GM18870 (cell line): ENCODE results near the gene UBE2L5.
"Not testable (repeated sequence)": the region's sequence is repeated elsewhere in the genome, so short reads cannot be mapped to it uniquely, and the experiment has no call there.

Source experiments
- ATAC-seq: cut with Tn5 transposase; IDR thresholded peaks from one replicate; pipeline ENCODE4 v1.9.1; 2021; ENCODE audit warnings: moderate library complexity; ENCODE audit not compliant: unreplicated experiment

Gene UBE2L5

DNA sequence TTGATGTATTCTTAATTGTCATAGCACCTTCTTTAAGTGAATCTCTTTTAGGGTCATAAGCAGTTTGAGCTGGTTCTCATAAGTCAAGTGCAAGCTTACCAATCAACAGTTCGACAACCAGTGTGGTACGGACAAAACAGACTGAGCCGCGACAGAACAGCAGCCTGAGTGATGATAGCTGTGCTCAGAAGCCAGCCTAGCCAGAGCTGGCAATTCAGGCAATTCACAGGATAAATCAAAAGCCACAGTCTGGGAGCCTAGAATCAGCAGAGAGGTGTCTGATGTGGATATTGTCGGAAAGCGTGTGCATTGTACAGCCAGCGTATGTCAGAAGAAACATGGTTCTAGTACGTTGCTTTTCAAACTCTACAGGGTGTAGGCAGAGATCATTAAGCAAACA is 14.9 kb downstream of the UBE2L5 start:
- ATAC-seq, result no peak

DNA sequence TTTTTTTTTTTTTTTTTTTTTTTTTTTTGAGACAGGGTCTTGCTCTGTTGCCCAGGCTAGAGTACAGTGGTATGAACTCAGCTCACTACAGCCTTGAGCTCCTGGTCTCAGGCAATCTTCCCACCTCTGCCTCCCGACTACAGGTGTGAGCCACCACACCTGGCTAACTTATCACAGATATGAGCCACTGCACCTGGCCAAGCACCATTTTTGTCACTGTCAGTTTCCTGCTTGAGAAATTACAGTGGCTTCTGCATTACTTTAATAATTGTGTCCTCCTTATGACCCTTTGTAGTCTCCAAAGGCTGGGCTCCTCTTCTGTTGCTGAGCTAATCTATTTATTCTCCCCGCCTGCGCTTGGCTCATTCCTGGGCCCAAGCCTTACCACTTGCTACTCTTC is 16.0 kb downstream of the UBE2L5 start:
- ATAC-seq, result no peak

- no peak for ATAC-seq
Observed at GRCh38 chr13:30440910-30441703, 18.8 kb downstream of the UBE2L5 start.

DNA sequence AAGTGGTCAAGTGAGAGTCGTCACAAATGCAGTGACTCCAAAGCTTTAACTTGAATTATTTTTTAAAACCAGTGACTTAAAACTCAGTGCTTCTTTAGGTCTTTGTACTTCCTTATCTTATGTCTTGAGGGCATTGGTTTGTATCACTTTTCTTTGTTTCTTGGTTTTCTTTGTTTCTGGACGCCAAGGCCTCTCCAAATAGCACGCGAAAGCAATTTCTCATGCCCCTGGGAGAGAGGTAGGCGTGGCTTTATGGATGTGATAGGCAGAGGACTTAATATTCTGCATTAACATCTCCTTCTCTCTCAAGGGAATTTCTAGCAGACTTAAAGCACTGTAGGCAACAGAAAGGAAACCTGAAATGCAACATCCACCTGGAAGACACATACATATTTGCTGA is 20.6 kb downstream of the UBE2L5 start:
- ATAC-seq, result no peak

DNA sequence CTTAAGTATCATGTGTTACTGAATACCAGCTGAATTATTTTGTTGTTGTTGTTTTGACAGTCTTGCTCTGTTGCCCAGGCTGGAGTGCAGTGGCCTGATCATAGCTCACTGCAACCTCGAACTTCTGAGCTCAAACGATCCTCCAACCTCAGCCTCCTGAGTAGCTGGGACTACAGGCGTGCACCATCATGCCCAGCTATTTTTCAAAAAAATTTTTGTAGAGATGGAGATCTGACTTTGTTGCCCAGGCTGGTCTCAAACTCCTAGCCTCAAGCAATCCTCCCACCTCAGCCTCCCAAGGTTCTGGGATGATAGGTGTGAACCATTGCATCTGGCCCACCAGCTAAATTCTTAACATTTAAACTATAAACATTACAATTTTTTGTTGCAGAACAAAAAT is 21.2 kb downstream of the UBE2L5 start:
- not testable (repeated sequence) for ATAC-seq

GRCh38 chr13:30443957-30444404 is 21.7 kb downstream of the UBE2L5 start:
- ATAC-seq, result no peak

DNA sequence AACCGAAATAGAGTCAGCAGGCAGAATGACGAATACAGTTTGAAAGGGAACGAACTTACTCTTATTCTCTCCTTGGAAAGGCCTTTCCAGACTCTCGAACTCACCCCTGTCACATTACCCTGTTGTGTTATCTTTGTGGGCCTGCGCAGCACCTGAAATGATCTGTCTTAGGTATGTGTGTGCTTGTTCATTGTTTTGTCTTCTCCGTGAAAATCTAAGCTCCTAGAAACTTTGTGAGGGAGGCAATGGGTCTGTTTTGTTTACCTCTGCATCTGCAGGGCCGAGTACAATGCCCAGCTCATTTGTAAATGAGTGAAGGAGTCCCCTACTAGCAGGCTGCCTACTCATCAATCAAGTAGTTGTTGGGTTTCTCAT is 23.8 kb downstream of the UBE2L5 start:
- ATAC-seq, result no peak

DNA sequence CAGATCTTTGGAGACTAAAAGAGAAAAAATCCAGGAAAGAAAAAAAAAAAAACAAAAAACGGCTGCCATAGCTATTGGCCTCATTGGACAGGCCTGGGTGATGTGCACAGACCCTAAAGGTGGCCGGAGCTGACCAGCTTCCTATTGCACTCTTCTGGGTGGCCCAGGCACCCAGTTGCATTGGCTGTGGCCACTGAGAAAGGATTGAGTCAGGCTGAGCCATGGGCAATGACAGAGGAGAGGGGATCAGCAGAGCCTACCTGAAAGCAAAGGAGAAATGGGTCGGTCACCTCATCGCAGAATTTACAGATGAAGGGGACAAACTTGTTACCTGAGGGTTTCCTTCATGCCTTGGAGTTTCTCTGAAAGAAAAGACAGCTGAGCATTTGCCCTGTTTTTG is 26.1 kb downstream of the UBE2L5 start:
- no peak for ATAC-seq

DNA sequence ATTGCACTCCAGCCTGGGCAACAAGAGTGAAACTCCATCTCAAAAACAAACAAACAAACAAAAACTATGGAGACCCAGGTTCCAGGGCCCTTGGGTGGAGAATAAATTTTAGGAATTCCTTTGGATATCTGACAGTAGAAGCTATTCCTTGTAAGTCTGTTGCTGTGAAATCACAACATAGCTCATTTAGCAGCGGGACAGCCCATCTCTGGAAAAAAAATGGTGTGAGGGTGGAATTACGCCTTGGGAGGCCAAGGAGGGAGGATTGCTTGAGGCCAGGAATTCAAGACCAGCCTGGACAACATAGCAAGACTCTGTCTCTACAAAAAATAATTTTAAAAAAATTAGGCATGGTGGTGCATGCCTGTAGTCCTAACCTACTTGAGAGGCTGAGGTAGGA is 27.8 kb downstream of the UBE2L5 start:
- no peak for ATAC-seq

DNA sequence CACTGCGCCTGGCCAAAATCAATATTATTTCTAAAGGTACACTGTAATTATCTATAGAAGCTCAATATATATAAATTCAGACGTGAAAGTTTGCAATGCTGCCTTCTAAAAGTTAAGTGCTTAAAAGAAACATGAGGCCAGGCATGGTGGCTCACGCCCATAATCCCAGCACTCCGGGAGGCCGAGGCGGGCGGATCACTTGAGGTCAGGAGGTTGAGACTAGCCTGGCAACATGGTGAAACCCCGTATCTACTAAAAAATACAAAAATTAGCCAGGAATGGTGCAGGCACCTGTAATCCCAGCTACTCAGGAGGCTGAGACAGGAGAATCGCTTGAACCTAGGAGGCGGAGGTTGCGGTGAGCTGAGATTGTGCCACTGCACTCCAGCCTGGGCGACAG is 29.2 kb downstream of the UBE2L5 start:
- not testable (repeated sequence) for ATAC-seq

- no peak for ATAC-seq
Observed at GRCh38 chr13:30453727-30454126, 31.4 kb downstream of the UBE2L5 start.

DNA sequence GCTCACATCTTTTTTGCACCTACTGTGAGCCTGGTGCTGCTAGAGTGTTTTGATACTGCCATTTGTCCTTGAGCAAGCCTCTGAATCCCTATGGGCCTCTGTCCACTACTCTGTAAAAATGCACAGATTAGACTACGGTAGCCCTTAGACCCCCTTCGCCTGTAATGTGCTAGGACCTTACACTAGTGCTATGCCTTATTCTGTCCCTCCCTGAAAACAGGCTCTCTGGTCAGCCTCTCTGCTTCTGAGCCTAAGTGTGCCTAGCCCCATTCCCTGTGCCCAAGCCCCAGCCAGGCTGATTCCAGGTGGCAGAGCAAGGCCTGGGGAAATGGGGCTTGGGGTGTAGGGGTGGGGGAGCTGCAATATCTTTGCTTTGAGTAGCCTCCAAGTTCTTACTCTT is 32.7 kb downstream of the UBE2L5 start:
- ATAC-seq, result no peak

DNA sequence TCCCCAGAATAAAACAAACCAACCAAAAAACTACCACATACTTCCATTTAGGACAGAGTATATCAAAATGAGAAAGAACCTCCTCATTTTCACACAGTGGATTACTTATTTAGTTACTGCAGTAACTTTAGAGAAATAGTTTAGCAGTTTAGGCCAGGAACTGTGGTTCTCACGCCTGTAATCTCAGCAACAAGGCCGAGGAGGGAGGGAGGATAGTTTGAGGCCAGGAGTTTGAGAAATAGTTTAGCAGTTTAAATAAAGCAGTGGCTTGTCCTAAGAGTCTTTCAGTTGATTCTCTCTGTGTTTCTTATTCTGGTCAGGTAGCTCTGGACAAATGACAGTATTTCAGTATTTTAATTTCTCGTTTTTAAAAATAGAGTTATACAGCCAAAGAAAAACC is 34.0 kb downstream of the UBE2L5 start:
- ATAC-seq, result no peak

GRCh38 chr13:30457306-30457891 is 35.1 kb downstream of the UBE2L5 start:
- ATAC-seq, result no peak

DNA sequence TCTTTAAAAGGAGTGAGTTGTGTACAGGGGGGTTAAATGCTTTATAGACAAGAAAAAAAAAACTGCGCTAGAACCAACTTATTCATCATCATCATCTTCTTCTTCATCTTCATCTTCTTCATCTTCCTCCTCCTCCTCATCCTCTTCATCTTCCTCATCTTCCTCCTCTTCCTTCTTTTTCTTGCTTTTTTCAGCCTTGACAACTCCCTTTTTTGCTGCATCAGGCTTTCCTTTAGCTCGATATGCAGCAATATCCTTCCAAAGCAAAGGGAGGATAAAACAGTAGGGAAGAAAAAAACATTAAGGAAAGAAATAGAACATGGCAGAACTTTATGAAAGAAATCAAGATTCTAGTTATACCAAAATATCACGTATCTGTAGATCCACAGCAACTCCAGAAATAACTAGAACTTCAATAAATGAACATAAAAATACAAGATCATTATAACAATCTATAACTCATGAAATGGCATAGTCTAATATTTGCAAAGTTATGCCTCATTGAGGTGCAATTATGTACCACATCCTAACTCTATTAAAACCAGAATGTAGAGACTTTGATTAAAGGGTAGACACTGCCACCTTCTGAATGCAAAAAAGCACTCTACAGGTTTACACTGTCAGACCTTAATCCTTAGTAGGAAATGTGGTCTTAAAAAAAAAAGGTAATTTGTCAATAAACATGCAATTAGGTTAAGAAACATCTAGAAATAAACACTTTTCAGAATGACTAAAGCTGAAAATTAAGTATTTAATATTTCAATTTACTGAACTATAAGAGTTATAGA is 39.2 kb downstream of the UBE2L5 start:
- ATAC-seq, result not testable (repeated sequence)

DNA sequence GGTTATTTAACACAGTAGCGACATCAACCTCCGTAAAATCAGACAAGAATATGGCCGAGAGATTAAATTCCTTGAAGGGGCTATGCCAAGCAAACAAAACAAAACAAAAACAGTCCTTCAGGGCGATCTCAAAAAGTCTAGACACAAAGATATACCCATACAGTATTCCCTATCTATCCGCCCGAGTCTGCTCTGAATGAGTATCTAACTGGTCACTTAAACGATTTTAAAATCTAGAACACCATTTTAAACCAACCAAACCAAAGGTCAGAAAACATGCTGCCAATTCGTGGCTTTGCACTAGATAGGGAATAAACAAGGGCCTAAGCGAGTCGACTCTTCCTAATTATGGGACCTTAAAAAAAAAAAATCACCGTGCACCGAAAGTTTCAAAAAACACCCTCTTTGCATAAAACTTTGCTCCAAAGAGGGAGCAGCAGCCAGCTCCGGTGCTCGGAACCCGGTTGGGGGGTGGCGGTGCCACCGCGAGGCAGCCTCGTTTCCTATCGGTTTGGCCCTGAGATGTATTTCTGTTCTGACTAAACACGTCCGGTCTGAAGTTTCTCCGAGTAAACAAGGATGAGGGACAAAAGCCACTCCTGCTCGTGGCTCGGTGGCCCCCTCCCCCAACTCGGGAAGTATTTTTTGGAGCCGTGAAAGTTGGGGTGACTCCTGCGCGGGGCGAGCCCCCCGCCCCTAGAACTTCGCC is 41.6 kb downstream of the UBE2L5 start:
- peak; percentile 43 for ATAC-seq

DNA sequence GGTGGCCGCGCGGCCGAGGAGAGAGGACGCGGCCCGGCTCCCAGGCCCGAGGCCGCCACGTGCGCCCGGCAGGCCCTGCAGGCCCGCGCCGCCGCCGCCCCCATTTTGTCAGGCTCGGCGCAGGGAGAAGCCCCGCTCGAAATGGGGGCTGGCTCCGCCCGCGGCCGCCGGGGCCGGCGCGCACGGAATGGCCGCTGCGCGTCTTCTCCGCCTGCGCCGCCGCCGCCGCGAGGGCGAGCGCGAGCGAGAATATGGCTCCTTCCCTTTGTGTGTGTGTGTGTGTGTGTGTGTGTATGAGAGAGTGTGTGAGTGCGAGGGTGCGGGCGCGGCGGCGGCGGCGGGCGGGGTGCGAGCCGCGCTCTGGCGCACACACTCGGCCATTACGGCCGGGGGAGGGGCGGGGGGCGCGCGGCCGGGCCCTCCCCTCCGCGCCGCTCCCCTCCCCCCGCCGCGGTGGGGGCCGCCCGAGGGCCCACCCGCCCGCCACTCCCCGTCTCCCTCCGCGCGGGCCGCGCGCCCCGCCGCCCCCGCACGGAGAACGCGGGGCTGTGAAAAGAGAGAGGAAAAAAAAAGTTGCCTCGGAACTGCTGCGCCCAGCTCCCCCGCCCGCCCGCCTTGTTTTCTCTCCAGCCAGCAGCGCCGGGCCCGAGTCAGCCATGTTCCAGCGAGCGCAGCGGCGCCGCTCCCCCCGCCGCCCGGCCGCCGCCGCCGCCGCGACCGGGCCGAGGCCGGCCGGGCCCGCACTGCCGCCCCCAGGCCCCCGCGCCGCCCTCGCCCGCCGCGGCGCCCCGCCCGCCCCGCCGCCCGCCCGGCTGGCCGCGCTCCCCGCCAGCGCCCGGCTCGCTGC is 42.4 kb downstream of the UBE2L5 start:
- ATAC-seq, result peak; percentile 3

- no peak for ATAC-seq
Observed at GRCh38 chr13:30465343-30465592, 43.0 kb downstream of the UBE2L5 start.

DNA sequence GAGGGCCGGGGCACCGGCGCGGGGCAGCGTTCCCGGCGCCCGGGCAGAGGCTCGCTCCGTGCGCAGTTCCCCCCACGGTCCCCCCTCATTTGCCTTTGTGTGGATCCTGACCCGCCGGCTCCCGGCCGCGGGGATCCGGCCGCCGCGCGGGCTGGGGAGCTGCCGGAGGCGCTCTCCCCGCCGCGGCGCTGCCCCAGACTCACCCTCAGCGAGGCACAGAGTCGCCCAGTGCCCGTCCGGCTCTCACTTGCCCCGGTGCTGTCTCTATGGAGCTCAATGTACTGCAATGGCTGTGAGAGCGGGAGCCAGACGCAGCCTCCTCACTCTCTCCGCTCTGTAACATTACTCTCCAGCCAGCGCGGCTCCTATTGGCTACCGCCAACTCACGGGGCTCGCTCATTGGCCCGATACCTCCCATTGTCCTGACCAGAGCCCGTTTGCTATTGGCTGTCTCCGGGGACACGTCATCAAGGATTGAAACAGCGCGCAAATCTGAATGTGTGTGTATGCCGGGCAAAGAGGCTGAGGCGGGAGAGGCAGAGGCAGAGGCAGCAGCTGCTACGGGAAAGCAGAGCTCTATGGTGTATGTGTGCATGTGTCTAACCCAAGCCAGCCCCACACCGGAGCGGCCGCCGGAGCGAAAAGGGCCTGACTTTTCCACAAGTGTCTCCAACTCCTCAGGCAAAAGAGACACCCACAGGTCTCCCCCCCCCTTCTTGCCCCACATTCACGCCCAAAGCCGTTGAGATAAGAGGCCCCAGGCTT is 43.5 kb downstream of the UBE2L5 start, which contains the start of gene HMGB1:
Gene HMGB1 (minus strand): TSS at position 344 of the 765 bp plus-strand sequence. CDS start 2,256 bp downstream, outside the sequence.
- ATAC-seq, result peak; percentile 85

DNA sequence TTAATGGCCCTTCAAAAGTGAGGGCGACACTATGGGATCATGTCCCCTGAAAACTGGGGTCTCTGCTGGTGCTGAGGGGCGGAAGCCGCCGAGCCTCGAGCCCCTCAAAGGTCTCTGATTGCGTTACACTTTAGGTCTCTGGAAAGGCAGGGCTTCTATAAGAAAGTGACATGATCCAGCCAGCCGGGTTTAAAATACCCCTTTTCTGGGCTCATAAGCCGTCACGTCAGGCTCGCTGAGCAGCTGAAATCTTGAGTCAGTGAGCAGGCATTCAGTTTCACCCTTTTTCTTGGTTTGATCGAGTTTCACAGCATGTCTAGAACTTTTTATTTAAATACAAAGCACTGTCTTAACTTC is 44.0 kb downstream of the UBE2L5 start:
- ATAC-seq, result no peak
